Measurements from ENCODE around the gene PTPN4. TPM values are rescaled to one million over a fixed set of nuclear protein-coding genes. Genes with fewer than 3 reads are reported as not detected.

PTPN4 gene
- total and polyA plus RNA-seq, 2 of the 13 experiments (the other 11 are each of a cell fraction or from before 2014, with no cell fraction given), result 20.3 to 34.6 TPM

GRCh38 chr2:119759451-119760236 lies at the start of gene PTPN4 (continued):
- TF ChIP-seq UBTF (CRISPR knock-in tag; IDR thresholded peaks at IDR 0.05) (peak; percentile 96), SMAD9 (CRISPR knock-in tag; IDR thresholded peaks at IDR 0.05) (no peak), DNMT3B (CRISPR knock-in tag; conservative IDR thresholded peaks at IDR 0.05) (no peak), GPBP1L1 (CRISPR knock-in tag; IDR thresholded peaks at IDR 0.05) (no peak), ZNF614 (CRISPR knock-in tag; IDR thresholded peaks at IDR 0.05; ENCODE audit: borderline replicate concordance) (peak; percentile 88; the same call in 1 of the 2 replicates), ZKSCAN5 (CRISPR knock-in tag; IDR thresholded peaks at IDR 0.05) (peak; percentile 64; the same call in 1 of the 2 replicates), MYPOP (CRISPR knock-in tag; IDR thresholded peaks at IDR 0.05) (peak; percentile 98), ARNTL (CRISPR knock-in tag; IDR thresholded peaks at IDR 0.05) (peak; percentile 28), EZH2 (conservative IDR thresholded peaks at IDR 0.05; ENCODE audit: low read depth, low read length) (no peak), SYNCRIP (IDR thresholded peaks at IDR 0.05; ENCODE audit: insufficient read depth, low read depth, low read length) (no peak), ZXDC (CRISPR knock-in tag; IDR thresholded peaks at IDR 0.05) (peak; percentile 70; the same call in 1 of the 2 replicates), ZNF382 (CRISPR knock-in tag; IDR thresholded peaks at IDR 0.05; ENCODE audit: borderline replicate concordance) (no peak), ZBTB7B (CRISPR knock-in tag; IDR thresholded peaks at IDR 0.05) (peak; percentile 88), PHF21A (CRISPR knock-in tag; IDR thresholded peaks at IDR 0.05) (peak; percentile 89), ZNF282 (IDR thresholded peaks at IDR 0.05; ENCODE audit: partially characterized antibody) (no peak), EP300 (IDR thresholded peaks at IDR 0.05; ENCODE audit: low read depth in 2 of 2, low read length in 2 of 2) (peak; percentile 11 to 64; a peak in 3 of 4 replicates), EP300 (CRISPR knock-in tag; IDR thresholded peaks at IDR 0.05; ENCODE audit: borderline replicate concordance) (peak; percentile 70; the same call in 1 of the 2 replicates), FOXA1 (IDR thresholded peaks at IDR 0.05) (no peak), FOXA1 (CRISPR knock-in tag; IDR thresholded peaks at IDR 0.05) (peak; percentile 37), CSRNP1 (CRISPR knock-in tag; IDR thresholded peaks at IDR 0.05) (peak; percentile 96)

All from HepG2 (cell line).